AG10803 (cell line): Measurements from ENCODE around the gene LY86.
A peak's percentile ranks its signal among the peaks of the same experiment; 100 is the strongest.

Experiments used
- DNase-seq: peaks from one replicate; pipeline ENCODE4 v3.0.0; 2010; ENCODE audit warnings: low read depth
- H3K4me3 ChIP-seq: 2 replicates; pipeline ENCODE4 v1.5.1; 2011; ENCODE audit warnings: mild to moderate bottlenecking, low read length, control low read depth
- TF ChIP-seq, protein P1 (sequence below): conservative IDR thresholded peaks from 2 replicates; pipeline ENCODE4 v1.5.1; 2011; ENCODE audit warnings: mild to moderate bottlenecking, low read length, control low read depth, inconsistent platforms

LY86 gene

DNA sequence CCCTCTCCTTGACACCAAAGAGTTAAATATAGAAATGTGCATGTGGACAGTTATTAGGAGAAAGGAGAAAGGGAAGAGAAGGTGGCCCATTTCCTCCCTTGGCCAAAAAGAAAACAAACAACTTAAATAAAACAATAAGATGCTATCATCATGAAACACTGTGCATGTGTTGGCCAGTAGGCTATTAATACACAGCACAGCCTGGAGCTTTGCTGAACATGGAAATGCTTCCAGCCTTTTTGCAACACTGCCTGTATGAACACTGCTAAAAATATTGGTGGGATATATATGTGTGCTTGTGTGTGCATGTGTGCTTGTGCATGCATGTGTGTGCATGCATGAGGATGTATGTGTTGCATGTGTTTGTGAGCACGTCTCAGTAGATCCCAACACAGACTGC lies 100.4 kb downstream of the LY86 start:
- DNase-seq: peak; percentile 19
- H3K4me3 ChIP-seq: no peak overlapping the region
- TF ChIP-seq, protein P1, sequence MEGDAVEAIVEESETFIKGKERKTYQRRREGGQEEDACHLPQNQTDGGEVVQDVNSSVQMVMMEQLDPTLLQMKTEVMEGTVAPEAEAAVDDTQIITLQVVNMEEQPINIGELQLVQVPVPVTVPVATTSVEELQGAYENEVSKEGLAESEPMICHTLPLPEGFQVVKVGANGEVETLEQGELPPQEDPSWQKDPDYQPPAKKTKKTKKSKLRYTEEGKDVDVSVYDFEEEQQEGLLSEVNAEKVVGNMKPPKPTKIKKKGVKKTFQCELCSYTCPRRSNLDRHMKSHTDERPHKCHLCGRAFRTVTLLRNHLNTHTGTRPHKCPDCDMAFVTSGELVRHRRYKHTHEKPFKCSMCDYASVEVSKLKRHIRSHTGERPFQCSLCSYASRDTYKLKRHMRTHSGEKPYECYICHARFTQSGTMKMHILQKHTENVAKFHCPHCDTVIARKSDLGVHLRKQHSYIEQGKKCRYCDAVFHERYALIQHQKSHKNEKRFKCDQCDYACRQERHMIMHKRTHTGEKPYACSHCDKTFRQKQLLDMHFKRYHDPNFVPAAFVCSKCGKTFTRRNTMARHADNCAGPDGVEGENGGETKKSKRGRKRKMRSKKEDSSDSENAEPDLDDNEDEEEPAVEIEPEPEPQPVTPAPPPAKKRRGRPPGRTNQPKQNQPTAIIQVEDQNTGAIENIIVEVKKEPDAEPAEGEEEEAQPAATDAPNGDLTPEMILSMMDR: no peak

DNA sequence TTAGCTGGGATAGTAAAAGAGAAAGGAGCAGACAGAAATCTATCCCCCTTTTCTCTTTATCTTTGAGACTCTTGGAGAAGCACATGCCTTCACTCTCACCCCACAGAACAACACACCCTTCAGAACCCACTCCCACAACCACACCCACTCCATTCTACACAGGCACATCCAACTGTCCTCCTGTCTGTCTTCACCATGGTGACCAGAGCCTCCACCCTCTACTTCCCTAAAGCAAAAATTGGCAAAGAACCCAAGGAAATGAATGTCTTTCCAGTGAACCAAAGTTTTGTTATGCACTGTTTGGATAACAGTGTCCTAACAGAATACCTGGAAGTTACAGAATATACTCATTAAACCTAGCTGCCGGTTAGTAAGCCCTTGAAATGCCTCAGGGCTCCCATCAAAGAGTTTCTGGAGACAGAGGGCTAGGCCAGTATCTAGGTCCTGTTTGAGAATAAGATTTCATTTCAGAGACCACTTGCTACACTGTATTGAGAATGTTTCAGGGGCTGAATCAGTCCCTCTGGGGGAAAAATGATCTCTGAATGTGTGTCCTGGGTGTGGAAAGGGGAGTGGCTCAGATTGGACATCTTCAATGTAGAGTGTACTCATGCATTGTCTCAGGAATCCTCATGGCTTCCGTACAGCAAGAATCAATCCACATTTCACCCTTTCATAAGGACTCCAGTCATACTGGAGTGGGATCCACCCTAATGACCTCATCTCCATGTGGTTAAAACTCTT lies 101.1 kb downstream of the LY86 start:
- no peak overlapping the region for H3K4me3 ChIP-seq
- TF ChIP-seq, protein P1: no peak
- DNase-seq: peak; percentile 72

DNA sequence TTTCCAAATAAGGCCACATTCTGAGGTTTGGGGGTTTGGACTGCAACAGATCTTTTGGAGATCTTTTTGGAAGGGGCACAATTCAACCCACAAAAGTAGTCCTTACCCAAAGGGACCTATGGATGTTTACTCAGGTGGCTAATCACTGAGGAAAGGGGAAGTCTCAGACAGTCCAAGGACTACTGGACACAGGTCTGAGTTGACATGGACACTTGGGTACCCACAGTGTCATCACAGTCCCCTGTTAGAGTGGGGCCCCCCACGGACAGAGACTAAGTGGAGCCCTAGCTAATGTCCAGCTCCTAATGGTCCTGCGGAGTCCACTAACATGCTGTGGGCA lies 101.6 kb downstream of the LY86 start:
- DNase-seq: no peak
- TF ChIP-seq, protein P1: no peak
- no peak overlapping the region for H3K4me3 ChIP-seq

DNA sequence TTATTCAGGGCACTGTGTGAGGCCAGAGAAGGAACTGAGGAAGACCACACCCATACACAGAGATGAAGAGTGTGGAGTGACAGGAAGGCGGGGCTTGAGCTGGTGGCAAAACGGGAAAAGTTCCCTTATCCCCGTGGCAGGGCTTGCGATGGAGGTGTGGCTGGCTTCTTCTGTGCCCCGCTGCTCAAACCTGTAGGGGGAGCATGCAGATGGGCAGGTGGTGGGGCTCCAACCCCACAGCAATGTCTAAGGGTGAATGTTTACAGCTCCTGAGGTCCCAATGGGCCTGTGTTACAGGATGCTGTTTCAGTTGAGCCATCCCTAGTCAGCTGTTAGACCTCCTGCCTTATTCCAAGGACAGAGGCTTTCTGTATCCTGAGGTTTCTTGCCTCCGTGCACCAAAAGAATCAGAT lies 105.9 kb downstream of the LY86 start:
- no peak overlapping the region for H3K4me3 ChIP-seq
- TF ChIP-seq, protein P1: no peak
- no peak for DNase-seq

DNA sequence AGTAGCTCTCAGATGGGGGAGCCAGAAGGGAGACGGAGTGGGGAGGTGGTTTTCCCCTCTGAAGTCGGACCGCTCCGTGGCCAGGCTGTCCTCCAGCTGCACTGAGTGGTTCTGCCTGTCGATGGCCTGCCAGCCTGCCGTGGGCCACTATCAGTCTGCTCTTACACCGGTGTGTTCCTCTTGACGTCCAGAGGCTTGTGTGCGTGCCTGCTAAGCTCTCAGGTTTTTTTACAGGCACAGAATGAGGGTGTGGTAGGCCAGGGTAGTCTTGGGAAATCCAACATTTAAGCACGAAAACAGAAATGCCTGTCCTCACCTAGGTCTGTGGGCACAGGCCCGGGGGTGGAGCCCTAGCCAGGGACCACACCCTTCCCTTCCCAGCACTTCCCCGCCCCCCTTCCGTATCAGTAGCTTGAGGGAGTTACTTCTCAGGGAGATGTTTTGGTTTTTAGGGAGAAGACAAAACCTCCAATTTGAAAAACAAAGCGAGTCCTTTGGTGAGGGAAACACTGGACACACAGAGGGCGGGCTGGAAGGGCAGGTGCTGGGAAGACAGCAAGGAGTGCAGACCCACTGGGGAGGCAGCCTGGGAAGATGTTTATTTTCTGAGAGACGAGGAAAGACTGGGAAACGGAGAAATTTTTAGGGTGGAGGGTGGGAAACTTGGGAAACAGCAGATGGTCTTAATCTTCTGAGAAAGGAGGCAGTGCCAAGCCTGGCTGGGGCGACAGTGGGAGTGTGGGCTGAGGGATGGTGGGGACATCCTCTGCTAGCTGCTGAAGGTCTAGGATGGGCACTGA lies 106.5 kb downstream of the LY86 start:
- no peak overlapping the region for H3K4me3 ChIP-seq
- TF ChIP-seq, protein P1: no peak
- peak; percentile 50 for DNase-seq

DNA sequence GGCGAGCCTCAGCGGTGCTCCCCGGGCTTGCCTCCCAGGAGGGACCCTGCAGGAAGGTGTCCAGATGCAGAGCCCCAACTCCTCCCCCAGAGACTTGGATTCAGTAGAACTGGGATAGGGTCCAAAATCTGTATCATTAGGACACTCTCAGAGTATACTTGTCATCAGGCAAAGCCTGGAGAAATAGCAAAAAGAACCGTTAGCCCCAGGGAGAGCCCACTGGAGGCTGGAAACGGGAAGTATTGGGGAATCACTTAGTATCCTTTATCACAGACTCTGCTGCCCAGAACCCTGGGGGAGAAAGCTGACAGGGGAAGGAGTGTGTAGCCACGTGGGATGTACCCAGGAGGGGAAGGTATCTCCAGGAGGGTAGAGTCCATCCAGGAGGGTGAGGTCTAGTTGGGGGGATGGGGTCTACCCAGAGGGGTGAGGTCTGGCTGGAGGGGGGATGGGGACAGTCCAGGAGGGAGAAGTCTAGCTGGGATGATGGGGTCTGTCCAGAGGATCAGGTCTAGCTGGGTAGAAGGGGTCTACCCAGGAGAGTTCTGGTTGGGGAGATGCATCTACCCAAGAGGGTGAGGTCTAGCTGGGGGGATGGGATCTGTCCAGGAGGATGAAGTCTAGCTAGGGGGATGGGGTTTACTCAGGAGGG lies 107.2 kb downstream of the LY86 start:
- DNase-seq: peak; percentile 66
- TF ChIP-seq, protein P1: no peak
- H3K4me3 ChIP-seq: no peak overlapping the region
